ENCODE data around the gene FBXL20.

DNA sequence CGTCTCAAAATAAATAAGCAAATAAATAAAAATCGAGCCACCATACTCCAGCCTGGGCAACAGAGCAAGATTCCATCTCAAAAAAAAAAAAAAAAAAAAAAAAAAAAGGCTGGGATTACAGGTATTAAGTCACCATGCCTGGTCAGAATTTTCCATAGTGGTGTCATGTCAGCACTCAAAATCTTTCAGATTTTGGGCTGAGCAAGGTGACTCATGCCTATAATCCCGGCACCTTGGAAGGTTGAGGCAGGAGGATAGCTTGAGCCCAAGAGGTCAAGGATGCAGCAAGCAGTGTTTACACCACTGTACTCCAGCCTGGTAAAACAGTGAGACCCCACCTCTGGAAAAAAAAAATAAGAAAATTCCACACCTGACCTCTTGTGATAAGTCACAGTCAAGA is 52.2 kb downstream of the FBXL20 start:
- TF ChIP-seq ZFP3 (CRISPR knock-in tag; IDR thresholded peaks at IDR 0.05): no peak
- no peak for TF ChIP-seq BACH2 (CRISPR knock-in tag; IDR thresholded peaks at IDR 0.05; ENCODE audit: borderline replicate concordance)
- TF ChIP-seq ZFP30 (CRISPR knock-in tag; IDR thresholded peaks at IDR 0.05): no peak
- TF ChIP-seq, protein P1, sequence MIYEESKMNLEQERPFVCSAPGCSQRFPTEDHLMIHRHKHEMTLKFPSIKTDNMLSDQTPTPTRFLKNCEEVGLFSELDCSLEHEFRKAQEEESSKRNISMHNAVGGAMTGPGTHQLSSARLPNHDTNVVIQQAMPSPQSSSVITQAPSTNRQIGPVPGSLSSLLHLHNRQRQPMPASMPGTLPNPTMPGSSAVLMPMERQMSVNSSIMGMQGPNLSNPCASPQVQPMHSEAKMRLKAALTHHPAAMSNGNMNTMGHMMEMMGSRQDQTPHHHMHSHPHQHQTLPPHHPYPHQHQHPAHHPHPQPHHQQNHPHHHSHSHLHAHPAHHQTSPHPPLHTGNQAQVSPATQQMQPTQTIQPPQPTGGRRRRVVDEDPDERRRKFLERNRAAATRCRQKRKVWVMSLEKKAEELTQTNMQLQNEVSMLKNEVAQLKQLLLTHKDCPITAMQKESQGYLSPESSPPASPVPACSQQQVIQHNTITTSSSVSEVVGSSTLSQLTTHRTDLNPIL (CRISPR knock-in tag; IDR thresholded peaks at IDR 0.05; ENCODE audit: low read depth): no peak
- no peak for TF ChIP-seq ZNF70 (CRISPR knock-in tag; IDR thresholded peaks at IDR 0.05)
- TF ChIP-seq GLIS3 (CRISPR knock-in tag; IDR thresholded peaks at IDR 0.05): no peak
- TF ChIP-seq ZNF8 (CRISPR knock-in tag; IDR thresholded peaks at IDR 0.05): no peak
- TF ChIP-seq TCF4 (CRISPR knock-in tag; IDR thresholded peaks at IDR 0.05; ENCODE audit: borderline replicate concordance): no peak
- TF ChIP-seq PPARA (CRISPR knock-in tag; IDR thresholded peaks at IDR 0.05; ENCODE audit: borderline replicate concordance): no peak
- TF ChIP-seq ZNF565 (CRISPR knock-in tag; conservative IDR thresholded peaks at IDR 0.05; ENCODE audit: low read depth): no peak
- TF ChIP-seq PATZ1 (CRISPR knock-in tag; IDR thresholded peaks at IDR 0.05; ENCODE audit: borderline replicate concordance): no peak
